ENCODE results near the gene ABI3BP.

DNA sequence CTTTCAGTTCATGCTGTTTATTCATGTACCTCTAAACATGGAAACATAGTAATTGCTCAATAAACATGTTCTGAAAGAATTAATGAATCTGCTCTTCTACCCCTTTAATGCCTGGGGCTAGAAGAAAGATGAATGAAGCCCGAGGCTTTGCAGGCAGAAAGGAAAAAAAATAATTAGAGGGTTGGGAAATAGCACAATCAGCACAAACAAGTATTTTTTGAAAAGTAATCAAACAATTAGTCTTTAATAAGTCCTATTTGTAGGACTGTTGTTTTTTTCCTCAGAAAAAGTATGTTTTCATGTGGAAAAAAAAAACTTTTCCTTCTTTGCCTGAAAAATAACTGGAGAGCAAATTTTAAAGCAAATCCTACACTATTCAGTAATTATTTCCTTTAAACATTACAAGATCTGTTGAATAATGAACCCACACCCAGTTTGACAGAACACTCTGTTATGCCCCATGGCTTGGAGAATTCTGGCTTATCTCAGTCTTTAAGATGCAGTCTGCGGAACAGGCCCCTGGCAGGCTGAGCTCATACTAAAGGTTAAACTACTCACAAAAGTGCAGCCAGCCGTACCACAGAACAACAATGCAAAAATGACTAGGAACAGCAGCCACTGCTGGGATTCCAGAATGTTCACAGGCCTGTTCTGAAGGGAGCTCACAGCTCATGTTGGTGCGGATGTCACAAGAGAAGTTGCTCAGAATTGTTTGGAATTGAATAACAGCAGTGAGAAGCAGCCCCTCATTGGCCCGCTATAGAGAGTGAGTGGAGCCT, 79.2 kb downstream of the ABI3BP start:
- TF ChIP-seq POLR2AphosphoS2 (IDR thresholded peaks at IDR 0.05; ENCODE audit: low read depth, low read length): no peak
- TF ChIP-seq BHLHE40 (IDR thresholded peaks at IDR 0.05; ENCODE audit: borderline replicate concordance in 1 of 2, low read depth in 2 of 2, low read length in 1 of 2): no peak
- TF ChIP-seq, protein P1, sequence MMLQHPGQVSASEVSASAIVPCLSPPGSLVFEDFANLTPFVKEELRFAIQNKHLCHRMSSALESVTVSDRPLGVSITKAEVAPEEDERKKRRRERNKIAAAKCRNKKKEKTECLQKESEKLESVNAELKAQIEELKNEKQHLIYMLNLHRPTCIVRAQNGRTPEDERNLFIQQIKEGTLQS (IDR thresholded peaks at IDR 0.05; ENCODE audit: borderline replicate concordance, extremely low read depth, low read depth, low read length): no peak
- no peak for TF ChIP-seq EZH2 (IDR thresholded peaks at IDR 0.05; ENCODE audit: borderline replicate concordance, control insufficient read depth, low read depth, low read length)
- TF ChIP-seq, protein P2, sequence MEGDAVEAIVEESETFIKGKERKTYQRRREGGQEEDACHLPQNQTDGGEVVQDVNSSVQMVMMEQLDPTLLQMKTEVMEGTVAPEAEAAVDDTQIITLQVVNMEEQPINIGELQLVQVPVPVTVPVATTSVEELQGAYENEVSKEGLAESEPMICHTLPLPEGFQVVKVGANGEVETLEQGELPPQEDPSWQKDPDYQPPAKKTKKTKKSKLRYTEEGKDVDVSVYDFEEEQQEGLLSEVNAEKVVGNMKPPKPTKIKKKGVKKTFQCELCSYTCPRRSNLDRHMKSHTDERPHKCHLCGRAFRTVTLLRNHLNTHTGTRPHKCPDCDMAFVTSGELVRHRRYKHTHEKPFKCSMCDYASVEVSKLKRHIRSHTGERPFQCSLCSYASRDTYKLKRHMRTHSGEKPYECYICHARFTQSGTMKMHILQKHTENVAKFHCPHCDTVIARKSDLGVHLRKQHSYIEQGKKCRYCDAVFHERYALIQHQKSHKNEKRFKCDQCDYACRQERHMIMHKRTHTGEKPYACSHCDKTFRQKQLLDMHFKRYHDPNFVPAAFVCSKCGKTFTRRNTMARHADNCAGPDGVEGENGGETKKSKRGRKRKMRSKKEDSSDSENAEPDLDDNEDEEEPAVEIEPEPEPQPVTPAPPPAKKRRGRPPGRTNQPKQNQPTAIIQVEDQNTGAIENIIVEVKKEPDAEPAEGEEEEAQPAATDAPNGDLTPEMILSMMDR (IDR thresholded peaks at IDR 0.05 in 2 of 3, conservative IDR thresholded peaks at IDR 0.05 in 1 of 3; ENCODE audit: control insufficient read depth in 2 of 3, extremely low read depth in 1 of 3, insufficient read depth in 1 of 3, low read depth in 3 of 3, low read length in 3 of 3): no peak
- TF ChIP-seq, protein P3, sequence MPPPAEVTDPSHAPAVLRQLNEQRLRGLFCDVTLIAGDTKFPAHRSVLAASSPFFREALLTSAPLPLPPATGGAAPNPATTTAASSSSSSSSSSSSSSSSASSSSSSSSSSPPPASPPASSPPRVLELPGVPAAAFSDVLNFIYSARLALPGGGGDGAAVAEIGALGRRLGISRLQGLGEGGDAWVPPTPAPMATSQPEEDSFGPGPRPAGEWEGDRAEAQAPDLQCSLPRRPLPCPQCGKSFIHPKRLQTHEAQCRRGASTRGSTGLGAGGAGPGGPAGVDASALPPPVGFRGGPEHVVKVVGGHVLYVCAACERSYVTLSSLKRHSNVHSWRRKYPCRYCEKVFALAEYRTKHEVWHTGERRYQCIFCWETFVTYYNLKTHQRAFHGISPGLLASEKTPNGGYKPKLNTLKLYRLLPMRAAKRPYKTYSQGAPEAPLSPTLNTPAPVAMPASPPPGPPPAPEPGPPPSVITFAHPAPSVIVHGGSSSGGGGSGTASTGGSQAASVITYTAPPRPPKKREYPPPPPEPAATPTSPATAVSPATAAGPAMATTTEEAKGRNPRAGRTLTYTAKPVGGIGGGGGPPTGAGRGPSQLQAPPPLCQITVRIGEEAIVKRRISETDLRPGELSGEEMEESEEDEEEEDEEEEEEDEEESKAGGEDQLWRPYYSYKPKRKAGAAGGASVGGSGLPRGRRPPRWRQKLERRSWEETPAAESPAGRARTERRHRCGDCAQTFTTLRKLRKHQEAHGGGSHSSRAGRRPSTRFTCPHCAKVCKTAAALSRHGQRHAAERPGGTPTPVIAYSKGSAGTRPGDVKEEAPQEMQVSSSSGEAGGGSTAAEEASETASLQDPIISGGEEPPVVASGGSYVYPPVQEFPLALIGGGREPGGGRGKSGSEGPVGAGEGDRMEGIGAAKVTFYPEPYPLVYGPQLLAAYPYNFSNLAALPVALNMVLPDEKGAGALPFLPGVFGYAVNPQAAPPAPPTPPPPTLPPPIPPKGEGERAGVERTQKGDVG (CRISPR knock-in tag; IDR thresholded peaks at IDR 0.05): no peak
- no peak for TF ChIP-seq MYC (IDR thresholded peaks at IDR 0.05; ENCODE audit: insufficient read depth, insufficient read length, insufficient replicate concordance, low read length, severe bottlenecking)
- TF ChIP-seq YY1 (IDR thresholded peaks at IDR 0.05; ENCODE audit: low read depth, low read length): no peak
- no peak for TF ChIP-seq SPI1 (IDR thresholded peaks at IDR 0.05; ENCODE audit: borderline replicate concordance, insufficient read depth, low read depth, low read length)
- no peak for TF ChIP-seq ZNF384 (IDR thresholded peaks at IDR 0.05; ENCODE audit: borderline replicate concordance, low read depth, low read length)
- TF ChIP-seq POLR2A (IDR thresholded peaks at IDR 0.05; ENCODE audit: low read depth, low read length): no peak
